Vagina (tissue), 2 donors: Measurements from ENCODE around the gene CCDC169.

Experiments
- POLR2AphosphoS5 ChIP-seq, 2 donors: sonication (generic); formaldehyde crosslinking; IDR thresholded peaks; one replicate each; pipeline ENCODE4 v1.9.0; 2017; ENCODE audit warnings: antibody characterized with exemption in 2 of 2, mild to moderate bottlenecking in 2 of 2, low read depth in 1 of 2; ENCODE audit not compliant: insufficient read depth in 1 of 2
- TF ChIP-seq, protein P1 (sequence below), 3 experiments: fragments of 450-650 bp in 2 of 3; fragments of 200-600 bp in 1 of 3; sonication (generic) in 1 of 3; IDR thresholded peaks; one replicate each; pipeline ENCODE4 v1.5.1; 2017 to 2019; ENCODE audit warnings: antibody characterized with exemption in 3 of 3, mild to moderate bottlenecking in 2 of 3, moderate library complexity in 2 of 3

DNA sequence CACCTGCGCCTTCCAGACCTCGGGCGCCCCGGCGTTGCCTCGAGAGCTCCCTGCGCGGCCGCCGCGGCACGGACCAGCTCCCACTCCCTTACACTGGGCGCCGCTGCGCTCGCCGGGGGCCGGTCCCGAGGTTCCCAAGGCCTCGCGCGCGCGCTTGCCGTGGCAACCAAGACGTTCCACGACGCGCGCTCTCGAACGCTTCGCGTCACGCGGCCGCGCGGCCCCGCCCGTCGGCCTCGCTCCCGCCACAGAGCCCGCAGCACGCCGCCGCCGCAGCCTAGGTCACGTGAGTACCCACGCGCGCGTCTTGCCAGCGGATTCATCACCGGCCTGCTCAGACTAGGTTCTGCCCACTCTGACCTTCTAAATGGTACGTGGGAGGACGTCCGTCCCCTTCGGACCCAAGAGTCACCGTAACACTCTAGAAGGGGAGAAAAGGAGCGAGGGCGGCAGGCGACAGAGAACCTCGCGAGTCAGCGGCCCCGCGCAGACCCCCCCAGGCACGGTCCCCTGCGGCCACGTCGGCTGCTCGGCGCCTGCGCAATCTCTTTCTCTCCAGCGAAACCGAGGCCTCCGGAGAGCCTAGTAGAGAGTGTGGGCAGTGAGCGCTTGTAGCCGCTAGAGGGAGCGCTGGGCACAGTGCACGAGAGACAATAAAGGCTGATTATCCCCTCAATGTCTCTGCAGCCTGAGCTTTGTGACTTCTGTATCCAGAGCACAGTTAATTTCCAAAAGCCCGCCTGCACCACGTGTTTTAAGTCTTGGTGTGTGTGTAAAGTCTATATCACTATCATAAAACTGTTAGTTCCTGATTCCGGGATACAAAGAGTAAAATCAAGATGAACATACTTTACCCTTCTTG lies 48.8 kb upstream of the CCDC169 start, which contains the start of gene SPART:
- TF ChIP-seq, protein P1, sequence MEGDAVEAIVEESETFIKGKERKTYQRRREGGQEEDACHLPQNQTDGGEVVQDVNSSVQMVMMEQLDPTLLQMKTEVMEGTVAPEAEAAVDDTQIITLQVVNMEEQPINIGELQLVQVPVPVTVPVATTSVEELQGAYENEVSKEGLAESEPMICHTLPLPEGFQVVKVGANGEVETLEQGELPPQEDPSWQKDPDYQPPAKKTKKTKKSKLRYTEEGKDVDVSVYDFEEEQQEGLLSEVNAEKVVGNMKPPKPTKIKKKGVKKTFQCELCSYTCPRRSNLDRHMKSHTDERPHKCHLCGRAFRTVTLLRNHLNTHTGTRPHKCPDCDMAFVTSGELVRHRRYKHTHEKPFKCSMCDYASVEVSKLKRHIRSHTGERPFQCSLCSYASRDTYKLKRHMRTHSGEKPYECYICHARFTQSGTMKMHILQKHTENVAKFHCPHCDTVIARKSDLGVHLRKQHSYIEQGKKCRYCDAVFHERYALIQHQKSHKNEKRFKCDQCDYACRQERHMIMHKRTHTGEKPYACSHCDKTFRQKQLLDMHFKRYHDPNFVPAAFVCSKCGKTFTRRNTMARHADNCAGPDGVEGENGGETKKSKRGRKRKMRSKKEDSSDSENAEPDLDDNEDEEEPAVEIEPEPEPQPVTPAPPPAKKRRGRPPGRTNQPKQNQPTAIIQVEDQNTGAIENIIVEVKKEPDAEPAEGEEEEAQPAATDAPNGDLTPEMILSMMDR (IDR thresholded peaks at IDR 0.05) = peak; percentile 57 to 98 (median 95)
- peak; percentile 87 to 95 for TF ChIP-seq POLR2AphosphoS5 (IDR thresholded peaks at IDR 0.05; ENCODE audit: insufficient read depth in 1 of 2, low read depth in 1 of 2)
